ENCODE results near the gene MAP1B. TPM values are rescaled to one million over a fixed set of nuclear protein-coding genes. Genes with fewer than 3 reads are reported as not detected.
A peak's percentile ranks its signal among the peaks of the same experiment; 100 is the strongest.

Gene MAP1B
- total RNA-seq, 1 experiment from 2014 or later: 69.9 TPM

- no peak for DNase-seq (ENCODE audit: extremely low read depth, low read depth)
Observed at GRCh38 chr5:72129725-72130124, 22.4 kb downstream of the MAP1B start.

GRCh38 chr5:72130351-72130761 is 23.1 kb downstream of the MAP1B start:
- DNase-seq (ENCODE audit: extremely low read depth, low read depth): no peak

- no peak for DNase-seq (ENCODE audit: extremely low read depth, low read depth)
Observed at GRCh38 chr5:72133212-72133990, 26.1 kb downstream of the MAP1B start.

DNA sequence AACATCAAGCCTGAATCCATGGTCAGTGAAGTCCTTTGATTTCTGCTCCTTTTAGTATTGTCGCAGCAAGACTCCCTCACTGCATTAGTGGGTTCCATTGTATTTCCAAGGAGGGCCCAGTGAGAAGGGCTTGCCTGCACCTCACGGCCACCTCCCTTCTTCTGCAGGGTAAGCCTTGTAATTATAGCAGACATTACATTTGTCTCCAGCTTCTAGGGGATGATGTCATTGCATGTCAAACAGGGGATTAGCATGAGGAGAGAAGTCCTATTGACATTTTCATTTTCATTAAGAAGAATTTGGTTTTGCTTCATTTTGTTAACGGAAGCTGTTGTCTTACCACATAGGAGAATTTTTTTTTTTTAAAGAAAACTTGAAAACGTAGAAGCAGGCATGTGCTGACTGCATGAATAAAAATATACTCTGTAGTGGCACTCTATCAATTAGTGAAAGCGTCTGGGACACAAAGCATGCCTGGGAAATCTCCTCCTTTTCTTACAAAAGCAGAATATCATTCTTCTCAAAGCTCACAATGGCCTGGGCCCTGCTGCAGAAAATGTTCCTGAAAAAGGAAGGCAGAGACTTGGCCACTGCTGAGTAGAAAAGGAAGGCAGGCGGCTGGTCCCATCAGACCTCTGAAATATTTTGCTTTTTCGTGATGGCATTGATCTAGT is 27.1 kb downstream of the MAP1B start:
- DNase-seq (ENCODE audit: extremely low read depth, low read depth): no peak

- DNase-seq (ENCODE audit: extremely low read depth, low read depth): peak; percentile 25
Observed at GRCh38 chr5:72137826-72138409, 30.6 kb downstream of the MAP1B start.

DNA sequence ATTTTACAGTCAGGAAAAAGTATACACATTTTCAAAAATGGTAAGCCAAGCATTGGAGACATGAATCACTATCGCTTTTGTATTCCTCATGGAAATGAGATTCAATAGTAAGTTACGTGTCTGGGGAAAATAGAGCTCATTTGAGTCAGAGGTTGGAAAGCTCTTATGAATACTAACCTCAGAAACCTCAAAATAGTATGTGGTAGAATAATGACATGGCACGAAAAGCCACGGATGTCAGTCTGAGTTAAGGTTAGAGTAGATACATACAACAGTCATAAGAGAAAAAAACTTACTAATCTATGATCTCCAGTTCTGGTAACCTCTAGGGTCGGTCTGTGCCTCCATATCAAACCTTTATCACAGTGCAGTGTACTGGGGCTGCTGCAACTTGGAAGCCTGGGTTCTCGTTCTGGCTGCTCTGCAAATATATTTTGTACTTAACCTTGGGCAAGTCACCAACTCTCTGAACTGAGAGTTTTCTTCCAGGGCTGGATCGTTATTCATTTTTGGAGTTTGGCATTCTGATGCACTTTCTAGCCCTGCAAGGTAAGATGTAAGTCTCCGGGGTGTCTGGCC is 31.8 kb downstream of the MAP1B start:
- DNase-seq (ENCODE audit: extremely low read depth, low read depth): no peak

GRCh38 chr5:72140711-72141110 is 33.4 kb downstream of the MAP1B start:
- no peak for DNase-seq (ENCODE audit: extremely low read depth, low read depth)

GRCh38 chr5:72141440-72142355 is 34.4 kb downstream of the MAP1B start:
- DNase-seq (ENCODE audit: extremely low read depth, low read depth): no peak

DNA sequence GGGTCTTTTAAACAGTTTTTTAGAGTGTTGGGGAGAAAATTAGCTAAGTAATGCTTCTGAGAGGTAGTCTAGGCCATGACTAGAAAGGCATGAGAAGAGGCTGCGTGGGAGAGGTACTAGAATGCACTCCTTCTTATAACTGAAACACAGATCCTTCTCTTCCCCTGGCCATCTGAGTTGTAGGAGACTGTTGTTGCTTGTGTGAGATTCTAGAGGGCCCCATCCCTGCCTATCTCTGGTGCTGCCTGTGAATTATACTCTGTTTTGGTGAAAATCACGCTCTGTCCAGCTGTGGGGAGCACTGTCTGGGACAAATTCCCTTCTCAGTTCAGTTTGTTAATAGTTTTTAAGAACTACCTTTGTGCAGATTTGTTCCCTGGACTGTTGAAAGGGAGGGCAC is 37.5 kb downstream of the MAP1B start:
- no peak for DNase-seq (ENCODE audit: extremely low read depth, low read depth)

DNA sequence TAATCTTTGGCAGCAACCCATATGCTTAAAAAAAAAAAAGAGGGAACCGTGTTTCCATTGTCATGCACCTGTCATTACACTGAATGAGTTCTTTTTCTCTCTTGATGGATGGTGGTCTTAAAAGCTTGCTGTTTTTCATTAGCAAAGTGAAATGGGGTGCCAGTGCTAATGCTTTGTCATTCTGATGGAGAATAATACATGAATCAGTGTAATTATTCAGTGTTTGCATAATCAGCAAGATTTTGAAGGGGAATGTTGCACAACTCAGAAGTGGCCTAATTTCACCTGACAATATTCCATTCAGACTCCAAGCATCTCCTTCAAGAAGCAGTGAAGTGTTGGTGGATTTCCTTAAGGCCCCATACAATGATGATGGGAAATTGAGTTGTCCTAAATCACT is 38.1 kb downstream of the MAP1B start:
- no peak for DNase-seq (ENCODE audit: extremely low read depth, low read depth)

DNA sequence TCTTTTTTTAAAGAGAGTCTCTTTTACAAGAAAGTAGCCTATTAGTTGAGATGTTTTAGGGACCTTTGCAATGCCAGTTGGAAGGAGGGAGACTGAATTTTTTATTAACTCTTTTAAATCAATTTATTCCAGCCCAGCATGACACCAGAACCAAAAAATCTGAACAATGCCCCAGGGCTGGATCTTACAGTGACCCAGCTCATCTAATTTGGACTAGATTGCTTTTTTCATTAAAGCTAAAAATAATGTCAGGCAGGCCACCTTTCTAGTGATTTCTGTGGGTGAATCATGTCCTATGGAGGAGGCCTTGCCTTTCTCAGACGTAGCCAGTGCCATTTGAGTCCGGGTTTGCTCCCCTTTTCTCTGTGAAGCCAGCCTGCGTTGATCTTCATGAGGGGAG is 38.8 kb downstream of the MAP1B start:
- no peak for DNase-seq (ENCODE audit: extremely low read depth, low read depth)

- no peak for DNase-seq (ENCODE audit: extremely low read depth, low read depth)
Observed at GRCh38 chr5:72147569-72147968, 40.3 kb downstream of the MAP1B start.

DNA sequence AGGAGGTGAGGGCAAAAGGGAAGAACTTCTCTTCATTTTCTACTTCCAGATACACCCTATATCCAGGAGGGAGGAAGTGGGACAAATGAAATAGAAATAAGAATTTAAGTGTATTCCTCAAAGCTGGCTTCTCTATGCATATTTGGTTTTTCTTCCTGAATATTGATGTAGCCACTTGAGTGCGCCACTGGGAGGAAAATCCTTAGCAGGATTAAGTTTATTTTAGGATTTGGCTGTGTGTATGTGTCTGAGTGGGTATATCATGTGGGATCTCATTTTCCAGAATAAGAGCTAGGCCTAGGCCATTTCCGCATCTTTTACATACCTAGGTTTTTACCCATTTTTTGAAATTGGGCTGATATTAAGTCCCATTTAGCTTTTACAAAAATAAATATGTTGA is 42.5 kb downstream of the MAP1B start:
- DNase-seq (ENCODE audit: extremely low read depth, low read depth): no peak

- no peak for DNase-seq (ENCODE audit: extremely low read depth, low read depth)
Observed at GRCh38 chr5:72151169-72151568, 43.9 kb downstream of the MAP1B start.

- no peak for DNase-seq (ENCODE audit: extremely low read depth, low read depth)
Observed at GRCh38 chr5:72151646-72152045, 44.4 kb downstream of the MAP1B start.

DNA sequence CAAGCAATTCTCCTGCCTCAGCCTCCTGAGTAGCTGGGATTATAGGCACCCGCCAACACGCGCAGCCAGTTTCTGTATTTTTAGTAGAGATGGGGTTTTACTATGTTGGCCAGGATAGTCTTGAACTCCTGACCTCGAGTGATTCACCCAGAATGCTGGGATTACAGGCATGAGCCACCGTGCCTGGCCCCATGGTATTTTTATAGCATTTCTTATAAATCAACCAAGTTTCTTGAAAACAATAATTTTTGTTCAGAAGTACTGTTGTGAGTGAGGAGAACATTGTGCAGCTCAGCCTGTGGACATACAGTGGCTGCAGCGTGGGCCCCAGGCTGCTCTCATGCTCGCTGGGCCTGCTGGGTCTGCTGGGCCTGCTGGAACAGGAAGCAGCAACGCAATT is 45.3 kb downstream of the MAP1B start:
- no peak for DNase-seq (ENCODE audit: extremely low read depth, low read depth)

- DNase-seq (ENCODE audit: extremely low read depth, low read depth): no peak
Observed at GRCh38 chr5:72153551-72153950, 46.3 kb downstream of the MAP1B start.

GRCh38 chr5:72154076-72154756 is 46.9 kb downstream of the MAP1B start:
- no peak for DNase-seq (ENCODE audit: extremely low read depth, low read depth)

GRCh38 chr5:72156946-72157624 is 49.8 kb downstream of the MAP1B start:
- no peak for DNase-seq (ENCODE audit: extremely low read depth, low read depth)

DNA sequence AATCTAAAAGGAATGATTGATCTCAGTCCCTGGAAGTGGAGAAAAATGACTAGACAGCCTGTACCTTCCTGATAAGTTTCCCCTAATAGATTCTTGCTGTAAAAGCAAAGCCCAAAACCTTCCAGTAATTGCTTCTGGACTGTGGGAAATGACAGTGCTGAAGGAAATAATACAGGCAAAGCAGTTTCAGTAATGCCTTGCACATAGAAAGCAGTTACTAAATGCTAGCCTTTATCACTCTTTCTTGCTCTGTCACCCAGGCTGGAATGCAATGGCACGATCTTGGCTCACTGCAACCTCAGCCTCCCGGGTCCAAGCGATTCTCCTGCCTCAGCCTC is 50.3 kb downstream of the MAP1B start:
- DNase-seq (ENCODE audit: extremely low read depth, low read depth): no peak

All from NCI-H460 (cell line).